GM18870 (cell line): ENCODE results near the gene PSMG3.

Experiments used
- ATAC-seq: cut with Tn5 transposase; IDR thresholded peaks from one replicate; pipeline ENCODE4 v1.9.1; 2021; ENCODE audit warnings: moderate library complexity; ENCODE audit not compliant: unreplicated experiment

Gene PSMG3

GRCh38 chr7:1580422-1581030, 10.7 kb upstream of the PSMG3 start:
- no peak for ATAC-seq

DNA sequence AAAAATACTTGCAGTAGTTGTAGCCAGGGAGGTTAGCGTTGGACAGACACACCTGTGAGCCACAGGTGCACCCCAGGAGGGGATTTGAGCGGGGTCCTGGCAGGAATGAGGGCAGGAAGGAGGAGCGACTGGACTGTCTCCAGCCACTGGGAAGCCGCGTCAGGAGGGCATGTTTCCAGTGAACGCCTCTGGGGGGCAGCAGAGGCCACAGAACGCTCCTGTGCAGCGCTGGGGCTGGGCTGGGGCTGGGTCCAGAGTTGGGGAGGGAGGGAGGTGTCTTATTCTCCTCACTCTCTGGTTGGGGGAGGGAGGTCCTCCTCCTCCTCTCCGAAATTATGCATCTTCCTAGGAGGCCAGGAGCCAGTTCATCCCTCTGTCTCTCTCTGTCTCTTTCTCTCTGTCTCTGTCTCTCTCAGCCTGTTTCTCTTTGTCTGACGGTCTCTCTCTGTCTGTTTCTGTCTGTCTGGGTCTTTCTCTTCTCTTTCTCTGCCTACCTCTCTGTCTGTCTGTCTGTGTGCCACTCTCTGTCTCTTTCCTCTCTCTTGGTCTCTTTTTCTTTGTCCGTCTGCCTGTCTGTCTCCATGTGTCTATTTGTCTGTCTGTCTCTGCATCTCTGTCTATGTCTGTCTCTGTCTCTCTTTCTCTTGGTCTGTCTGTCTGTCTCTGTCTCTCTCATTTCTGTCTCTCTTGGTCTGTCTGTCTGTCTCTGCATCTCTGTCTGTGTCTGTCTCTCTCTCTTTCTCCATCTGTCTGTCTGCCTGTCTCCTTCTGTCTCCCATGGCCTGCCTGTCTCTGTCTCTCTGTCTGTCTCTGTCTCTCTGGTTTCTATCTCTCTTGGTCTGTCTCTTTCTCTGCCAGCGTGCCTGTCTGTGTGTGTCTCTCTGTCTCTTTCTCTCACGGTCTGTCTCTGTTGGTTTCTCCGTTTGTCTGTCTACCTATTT, 9.9 kb upstream of the PSMG3 start:
- ATAC-seq, result no peak

DNA sequence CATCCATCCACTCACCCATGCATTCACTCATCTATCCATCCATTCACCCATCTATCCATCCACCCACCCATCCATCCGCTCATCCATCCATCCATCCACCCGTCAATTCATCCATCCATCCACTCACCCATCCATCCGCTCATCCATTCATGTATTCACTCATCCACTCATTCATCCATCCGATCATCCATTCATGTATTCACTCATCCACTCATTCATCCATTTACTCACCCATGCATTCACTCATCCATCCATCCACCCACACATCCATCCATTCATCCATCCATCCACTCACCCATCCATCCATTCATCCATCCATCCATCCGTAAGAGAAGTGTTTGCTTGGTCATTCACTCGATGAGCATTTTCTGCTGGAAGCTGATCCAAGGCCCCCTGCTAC, 8.7 kb upstream of the PSMG3 start:
- no peak for ATAC-seq

- no peak for ATAC-seq
Measured at GRCh38 chr7:1576521-1577253, 6.9 kb upstream of the PSMG3 start.

DNA sequence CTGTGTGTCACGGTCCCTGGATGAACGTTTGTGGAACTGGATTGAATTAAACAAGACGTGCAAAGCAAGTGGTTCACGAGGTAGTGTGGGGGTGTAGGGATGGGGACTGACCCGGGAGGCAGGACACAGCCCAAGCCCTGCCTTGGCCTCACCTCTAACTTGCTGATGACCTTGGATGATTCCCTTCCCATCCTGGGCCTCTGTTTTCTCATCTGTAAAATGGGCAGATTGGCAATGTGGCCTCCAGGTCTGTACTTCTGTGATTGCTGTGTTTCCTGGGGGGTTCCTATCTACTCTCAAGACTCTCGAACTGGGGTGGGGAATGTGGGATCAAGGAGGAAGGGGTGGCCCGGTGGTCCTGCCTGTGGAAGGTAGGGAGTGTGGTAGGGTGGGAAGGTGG, 6.0 kb upstream of the PSMG3 start:
- no peak for ATAC-seq

DNA sequence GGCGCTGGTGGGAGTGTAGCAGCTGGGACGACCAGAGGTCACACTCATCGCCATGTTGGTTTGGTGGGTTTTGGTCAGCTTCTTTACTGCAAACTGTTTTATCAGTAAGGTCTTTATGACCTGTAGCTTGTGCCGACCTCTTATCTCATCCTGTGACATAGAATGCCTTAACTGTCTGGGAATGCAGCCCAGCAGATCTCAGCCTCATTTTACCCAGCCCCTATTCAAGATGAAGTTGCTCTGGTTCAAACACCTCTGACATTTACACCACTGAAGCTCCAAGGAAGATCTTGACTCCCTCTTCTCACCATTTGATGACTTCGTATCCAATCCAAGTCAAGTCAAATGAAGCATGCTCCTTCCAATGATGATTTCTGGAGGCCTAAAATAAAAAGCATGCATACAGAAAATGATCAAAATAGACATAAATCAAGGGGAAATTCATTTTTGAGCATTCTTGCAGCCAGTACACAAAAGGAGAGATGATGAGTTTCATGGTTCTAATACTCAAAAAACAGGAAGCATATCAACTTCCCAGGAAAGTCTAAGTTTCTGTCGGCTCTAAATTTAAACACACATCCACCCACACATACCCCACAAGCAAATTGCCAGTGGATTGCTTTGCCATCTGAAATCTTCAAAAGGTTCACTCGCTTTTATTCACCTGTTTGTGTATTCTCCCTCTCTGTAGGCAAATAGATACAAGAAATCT, 2.4 kb upstream of the PSMG3 start:
- no peak for ATAC-seq

DNA sequence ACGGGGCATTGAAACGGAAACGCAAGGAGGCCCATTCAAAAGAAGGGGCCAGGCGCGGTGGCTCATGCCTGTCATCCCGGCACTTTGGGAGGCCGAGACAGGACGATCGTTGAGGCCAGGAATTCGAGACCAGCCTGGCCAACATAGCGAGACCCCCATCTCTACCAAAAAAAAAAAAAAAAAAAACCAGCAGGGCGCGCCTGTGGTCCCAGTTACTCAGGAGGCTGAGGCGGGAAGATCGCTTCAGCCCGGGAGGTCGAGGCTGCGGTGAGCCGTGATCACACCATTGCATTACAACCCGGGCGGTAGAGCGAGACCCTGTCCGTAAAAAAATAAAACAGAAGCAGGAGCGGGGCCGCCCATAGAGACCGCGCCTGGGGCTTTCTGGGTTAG, 396 bp downstream of the PSMG3 start:
- ATAC-seq, result peak; percentile 15

DNA sequence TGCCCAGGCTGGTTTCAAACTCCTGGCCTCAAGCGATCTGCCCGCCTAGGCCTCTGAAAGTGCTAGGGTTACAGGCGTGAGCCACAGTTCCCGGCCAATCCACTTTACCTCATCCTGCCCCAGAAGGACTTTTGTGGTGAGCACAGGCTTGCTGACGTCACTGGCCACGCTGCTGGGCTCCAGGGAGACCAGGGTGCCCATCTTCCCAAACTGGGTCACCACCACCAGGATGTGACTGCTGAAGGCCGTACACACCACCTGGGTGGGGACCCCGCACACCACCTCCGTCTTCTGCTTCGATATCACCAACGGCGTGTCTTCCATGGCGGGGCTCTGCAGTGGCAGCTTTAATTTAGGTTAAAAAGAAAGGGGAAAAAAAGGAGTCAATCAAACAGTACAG, 816 bp downstream of the PSMG3 start:
- no peak for ATAC-seq

- no peak for ATAC-seq
Measured at GRCh38 chr7:1567896-1568510, 1.8 kb downstream of the PSMG3 start.

- ATAC-seq, result no peak
Measured at GRCh38 chr7:1567049-1567771, 2.6 kb downstream of the PSMG3 start.

- no peak for ATAC-seq
Measured at GRCh38 chr7:1566687-1567048, 3.2 kb downstream of the PSMG3 start.

DNA sequence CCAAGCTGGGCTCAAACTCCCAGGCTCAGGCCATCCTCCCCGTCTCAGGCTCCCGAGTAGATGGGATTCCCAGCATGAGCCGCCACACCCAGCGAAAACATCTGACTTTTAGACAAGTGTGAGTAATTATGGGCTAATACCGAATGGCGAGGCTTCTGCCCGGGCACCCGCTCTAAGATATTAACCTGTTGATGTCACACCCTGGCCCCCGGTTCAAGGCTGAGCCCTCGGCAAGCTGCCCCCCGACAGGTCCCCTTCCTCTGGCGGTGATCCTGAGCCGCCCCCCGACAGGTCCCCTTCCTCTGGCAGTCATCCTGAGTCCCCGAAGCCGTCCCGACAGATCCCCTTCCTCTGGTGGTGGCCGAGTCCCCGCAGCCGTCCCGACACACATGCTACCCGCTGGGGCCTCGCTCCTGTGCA, 5.2 kb downstream of the PSMG3 start:
- ATAC-seq, result no peak

- no peak for ATAC-seq
Measured at GRCh38 chr7:1563981-1564602, 5.7 kb downstream of the PSMG3 start.

DNA sequence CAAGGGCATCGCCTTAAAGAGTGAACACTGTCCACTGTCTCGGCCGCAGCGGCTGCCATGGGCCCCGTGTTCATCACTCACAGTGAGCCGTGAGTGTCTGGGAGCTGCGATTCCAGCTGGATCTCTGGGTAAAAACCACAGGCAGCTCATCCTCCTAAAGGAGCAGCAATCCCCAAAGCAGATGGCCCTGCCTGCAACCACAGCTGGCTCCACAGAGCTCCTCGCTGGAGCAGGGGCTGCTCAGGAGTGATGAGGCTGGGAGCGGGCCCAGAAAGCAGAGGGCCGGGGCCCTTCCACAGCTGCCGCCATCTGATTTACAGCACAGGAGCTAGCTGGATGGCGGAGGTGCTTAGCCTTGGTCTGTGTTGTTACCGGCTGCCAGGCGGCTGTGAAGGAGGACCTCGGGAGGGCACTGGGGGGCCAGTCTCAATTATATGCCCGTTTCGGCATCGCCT, 7.2 kb downstream of the PSMG3 start:
- ATAC-seq, result no peak

DNA sequence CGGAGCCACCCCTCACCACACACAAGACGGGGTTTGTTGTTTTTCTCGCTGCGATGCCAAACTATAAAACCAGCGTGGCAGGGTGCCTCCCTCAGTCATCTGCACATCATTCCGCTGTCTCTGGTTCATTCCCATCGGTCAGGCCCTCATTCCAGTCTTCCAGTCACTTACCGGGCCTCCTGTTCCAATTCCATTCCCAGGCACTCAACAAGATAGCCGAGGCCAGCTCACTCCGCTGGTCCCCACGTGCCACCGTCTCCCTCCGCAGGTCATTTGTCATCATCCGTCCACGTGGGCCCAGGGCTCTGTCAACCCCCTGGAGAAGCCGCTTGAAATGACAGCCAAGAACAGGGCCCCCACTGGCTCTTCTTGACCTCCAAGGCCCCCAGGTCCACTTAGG, 7.7 kb downstream of the PSMG3 start:
- ATAC-seq, result no peak

DNA sequence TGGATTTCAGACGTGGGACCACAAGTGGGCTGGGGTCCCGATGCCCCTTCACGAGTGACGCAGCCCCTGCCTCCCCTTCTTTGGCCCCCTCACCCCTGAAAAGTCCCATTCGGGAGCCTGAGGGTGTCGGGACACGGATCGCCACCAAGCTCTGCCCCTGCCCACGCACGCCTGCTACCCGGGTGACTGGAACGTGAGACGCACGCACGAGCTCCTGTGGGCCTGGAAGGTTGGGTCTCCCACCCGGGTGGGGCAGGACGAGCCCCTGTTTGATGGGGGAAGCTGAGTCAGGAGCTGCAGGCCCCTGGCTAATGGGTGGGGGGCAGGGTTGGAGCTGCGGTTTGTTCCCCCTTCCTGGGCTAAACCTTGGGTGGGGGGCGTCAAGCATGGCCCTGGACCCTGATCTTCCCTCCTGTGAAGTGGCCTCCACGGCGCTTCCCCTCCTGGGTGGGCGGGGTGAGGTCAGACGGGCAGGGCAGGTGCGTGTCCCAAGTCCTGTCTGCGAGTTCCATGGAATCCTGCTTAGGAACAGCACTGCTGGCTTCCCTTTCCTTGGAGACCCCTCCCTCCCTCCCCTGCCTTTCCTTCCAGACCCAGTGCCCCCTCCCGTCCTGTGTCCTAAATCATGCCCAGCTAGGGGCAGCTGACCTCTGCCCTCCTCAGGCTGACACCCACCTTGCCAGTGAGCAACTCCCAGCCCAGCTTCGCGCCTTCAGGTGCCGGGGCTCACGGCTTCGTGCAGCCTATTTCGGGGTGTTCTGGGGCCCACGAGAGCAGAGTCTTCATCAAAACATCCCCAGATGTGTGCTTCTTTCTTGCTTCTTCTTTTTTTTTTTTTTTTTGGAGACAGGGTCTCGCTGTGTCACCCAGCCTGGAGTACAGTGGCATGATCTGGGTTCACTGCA, 8.5 kb downstream of the PSMG3 start:
- ATAC-seq, result no peak

DNA sequence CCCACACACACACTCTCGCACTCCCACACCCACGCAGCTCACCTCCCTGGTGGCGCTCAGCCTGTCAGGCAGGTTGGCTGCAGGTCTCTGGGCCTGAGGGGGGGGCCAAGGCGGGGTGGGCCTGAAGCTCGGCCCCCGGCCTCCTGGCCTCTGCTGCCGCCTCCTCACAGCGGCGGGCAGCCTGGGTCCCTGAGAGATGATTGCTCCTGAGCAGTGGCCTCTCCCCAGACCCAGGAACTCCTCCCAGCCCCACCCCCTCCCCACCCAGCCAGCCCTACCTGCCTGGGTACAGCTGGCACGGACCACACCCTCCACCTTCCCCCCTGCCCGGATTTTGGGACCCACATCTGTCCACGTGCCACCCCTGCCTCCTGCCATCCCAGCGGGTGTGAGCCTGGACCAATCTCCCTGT, 9.2 kb downstream of the PSMG3 start:
- ATAC-seq, result no peak
